Ovary (tissue), 9 donors: Measurements from ENCODE around the gene PFDN4. TPM values are rescaled to one million over a fixed set of nuclear protein-coding genes. Genes with fewer than 3 reads are reported as not detected.

Source experiments
- DNase-seq, 5 donors: peaks; one replicate each; pipeline ENCODE4 v3.0.0-alpha.2; 2019 to 2020
- H3K27ac ChIP-seq, 2 donors: fragments of 200-600 bp; one replicate each; pipeline versions ENCODE4 v1.5.1 to v1.8.0; 2019 to 2022
- H3K27me3 ChIP-seq: fragments of 200-600 bp; one replicate; pipeline ENCODE4 v1.8.0; 2022
- H3K36me3 ChIP-seq: fragments of 200-600 bp; sonication (generic); one replicate; pipeline ENCODE4 v1.5.1; 2019
- H3K4me1 ChIP-seq: one replicate; pipeline ENCODE4 v1.8.1; 2013; ENCODE audit warnings: mild to moderate bottlenecking, moderate library complexity; ENCODE audit not compliant: insufficient read depth
- H3K4me3 ChIP-seq: fragments of 200-600 bp; sonication (generic); one replicate; pipeline ENCODE4 v1.5.1; 2017
- H3K9me3 ChIP-seq, 2 donors: fragments of 200-600 bp in 1 of 2; sonication (generic) in 1 of 2; one replicate each; pipeline versions ENCODE4 v1.5.1 to v1.8.1; 2013 to 2019; ENCODE audit warnings: mild to moderate bottlenecking in 1 of 2, moderate library complexity in 1 of 2
- EP300 ChIP-seq: sonication (generic); formaldehyde crosslinking; IDR thresholded peaks from one replicate; pipeline ENCODE4 v1.6.1; 2017; ENCODE audit warnings: antibody characterized with exemption
- POLR2A ChIP-seq: fragments of 450-650 bp; IDR thresholded peaks from one replicate; pipeline ENCODE4 v1.6.1; 2017; ENCODE audit warnings: antibody characterized with exemption, mild to moderate bottlenecking, moderate library complexity
- WGBS, 3 donors: extraction: QIAGEN DNeasy Blood & Tissue Kit in 1 of 3; methylation state at CpG; one replicate each; pipeline versions ENCODE4 v1.1.5 to v1.1.7; 2013 to 2017; 5-methylcytosine and 5-hydroxymethylcytosine counted together
- intact Hi-C, 4 donors: fragments of 100-400 bp; cut with DNase I; formaldehyde crosslinking; loops; one replicate each; pipeline versions ENCODE4 v1.11.0 to v1.15.1; 2022 to 2023
- polyA plus RNA-seq, 2 donors: library from polyadenylated mRNA; stranded (reverse); fragments of 200-250 nt in 1 of 2; fragments of 350-450 nt in 1 of 2; fragmentation: Illumina TruSeq in 1 of 2; extraction: RNeasy Lipid Tissue Mini Kit (QIAGEN cat#74804) in 1 of 2; gene quantifications; one replicate each; pipeline ENCODE4 v1.2.3, GENCODE V29; 2013 to 2014
- total RNA-seq, 7 donors: library from RNA; depleted of rRNA in 2 of 7; stranded (reverse); fragments of >200 nt in 2 of 7; fragmentation: NEBNext Ultra II Directional in 3 of 7; extraction: Animal tissue kit (Norgen Biotek cat#: 25700) in 3 of 7; gene quantifications; one replicate each; pipeline versions ENCODE4 v1.1.0 to v1.2.4, GENCODE V29; 2016 to 2023
- TF ChIP-seq, protein P1 (sequence below), 3 donors: fragments of 450-650 bp in 2 of 3; fragments of 200-600 bp in 1 of 3; IDR thresholded peaks; one replicate each; pipeline versions ENCODE4 v1.5.1 to v1.8.0; 2016 to 2022; ENCODE audit warnings: antibody characterized with exemption in 3 of 3, mild to moderate bottlenecking in 1 of 3
- donor health status: DM: no; HTN: no; CAD: no; lungs with moderate emphysema.
- donor health status: DM: no; HTN: no; CAD: no.
- donor health status: Bipolar disorder and iron deficiency.
- donor health status: DM: yes; HTN: yes; CAD: no.
- donor health status: DM: no; HTN: no; CAD: no.
- donor health status: DM: yes; HTN: yes; CAD: no.

The PFDN4 gene
- total and polyA plus RNA-seq, 9 donors, result 22.2 to 168 (median 33.8) TPM

DNA sequence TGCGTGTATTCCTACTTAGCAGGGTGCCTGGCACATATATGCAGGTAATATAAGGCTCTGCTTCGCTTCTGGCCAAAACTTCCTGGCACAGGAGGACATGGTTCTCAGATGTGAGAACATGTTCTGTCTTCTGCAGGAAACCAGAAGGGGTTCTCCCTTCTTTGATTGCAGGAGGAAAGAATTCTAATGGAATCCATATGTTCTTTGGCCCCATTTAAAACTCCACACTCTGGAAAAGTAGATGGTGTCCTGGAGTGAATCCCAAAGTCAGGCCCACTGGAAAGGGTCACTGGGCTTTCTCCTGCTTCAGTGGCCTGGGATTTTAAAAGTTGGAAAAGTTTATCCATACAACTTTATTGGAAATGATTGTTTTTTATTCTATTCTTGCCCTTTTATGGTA is 17.7 kb upstream of the PFDN4 start:
- H3K4me3 ChIP-seq, result no peak overlapping the region
- no peak for TF ChIP-seq EP300
- H3K4me1 ChIP-seq, result peaks cover 2% of the 10 kb centered on the region
- no peak for DNase-seq
- no peaks in the 10 kb centered on the region for H3K27me3 ChIP-seq
- H3K36me3 ChIP-seq, result no peaks in the 10 kb centered on the region
- no peak overlapping the region for H3K27ac ChIP-seq
- no peaks in the 10 kb centered on the region for H3K9me3 ChIP-seq
- intact Hi-C loops, result loop anchor here in 1 of 4 donors (10.0 kb wide), 1 partner anchor 95 kb away; no protein-coding TSS in a partner anchor
- 92 to 97% (median 96%) methylated on average over 2 of the region's 2 CpGs for WGBS, 3 donors

DNA sequence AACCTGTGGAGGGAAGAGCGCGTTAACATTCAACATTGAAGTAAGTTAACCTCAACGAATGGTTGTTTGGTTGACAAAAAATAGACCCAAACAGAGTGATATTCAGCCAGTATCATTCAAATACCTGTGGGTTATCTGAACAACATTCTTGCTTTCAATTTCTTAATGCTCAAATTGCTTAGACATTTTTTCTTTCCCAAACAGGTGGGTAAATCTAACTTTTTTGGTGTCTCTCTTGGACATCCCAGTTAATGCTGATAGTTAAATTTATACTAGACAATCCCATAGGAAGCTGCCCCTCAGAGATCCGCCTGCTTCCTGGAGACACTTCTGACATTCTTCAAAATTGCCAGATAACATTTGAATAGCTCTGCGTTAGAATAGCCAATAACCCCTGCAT is 14.1 kb upstream of the PFDN4 start:
- H3K9me3 ChIP-seq, result no peaks in the 10 kb centered on the region
- TF ChIP-seq EP300 (no peak), POLR2A (no peak)
- TF ChIP-seq, protein P1, sequence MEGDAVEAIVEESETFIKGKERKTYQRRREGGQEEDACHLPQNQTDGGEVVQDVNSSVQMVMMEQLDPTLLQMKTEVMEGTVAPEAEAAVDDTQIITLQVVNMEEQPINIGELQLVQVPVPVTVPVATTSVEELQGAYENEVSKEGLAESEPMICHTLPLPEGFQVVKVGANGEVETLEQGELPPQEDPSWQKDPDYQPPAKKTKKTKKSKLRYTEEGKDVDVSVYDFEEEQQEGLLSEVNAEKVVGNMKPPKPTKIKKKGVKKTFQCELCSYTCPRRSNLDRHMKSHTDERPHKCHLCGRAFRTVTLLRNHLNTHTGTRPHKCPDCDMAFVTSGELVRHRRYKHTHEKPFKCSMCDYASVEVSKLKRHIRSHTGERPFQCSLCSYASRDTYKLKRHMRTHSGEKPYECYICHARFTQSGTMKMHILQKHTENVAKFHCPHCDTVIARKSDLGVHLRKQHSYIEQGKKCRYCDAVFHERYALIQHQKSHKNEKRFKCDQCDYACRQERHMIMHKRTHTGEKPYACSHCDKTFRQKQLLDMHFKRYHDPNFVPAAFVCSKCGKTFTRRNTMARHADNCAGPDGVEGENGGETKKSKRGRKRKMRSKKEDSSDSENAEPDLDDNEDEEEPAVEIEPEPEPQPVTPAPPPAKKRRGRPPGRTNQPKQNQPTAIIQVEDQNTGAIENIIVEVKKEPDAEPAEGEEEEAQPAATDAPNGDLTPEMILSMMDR (IDR thresholded peaks at IDR 0.05), result no peak
- intact Hi-C loops, result loop anchor here in 2 of 4 donors (2.0 to 10.0 kb wide), 2 partner anchors 97 to 99 kb away; no protein-coding TSS in a partner anchor
- DNase-seq, result no peak
- H3K4me1 ChIP-seq, result peaks cover 2% of the 10 kb centered on the region
- 70 to 89% (median 72%) methylated on average over 5 of the region's 5 CpGs for WGBS, 3 donors
- no peak overlapping the region for H3K4me3 ChIP-seq
- H3K27ac ChIP-seq, result no peak overlapping the region
- no peaks in the 10 kb centered on the region for H3K36me3 ChIP-seq
- H3K27me3 ChIP-seq, result no peaks in the 10 kb centered on the region

DNA sequence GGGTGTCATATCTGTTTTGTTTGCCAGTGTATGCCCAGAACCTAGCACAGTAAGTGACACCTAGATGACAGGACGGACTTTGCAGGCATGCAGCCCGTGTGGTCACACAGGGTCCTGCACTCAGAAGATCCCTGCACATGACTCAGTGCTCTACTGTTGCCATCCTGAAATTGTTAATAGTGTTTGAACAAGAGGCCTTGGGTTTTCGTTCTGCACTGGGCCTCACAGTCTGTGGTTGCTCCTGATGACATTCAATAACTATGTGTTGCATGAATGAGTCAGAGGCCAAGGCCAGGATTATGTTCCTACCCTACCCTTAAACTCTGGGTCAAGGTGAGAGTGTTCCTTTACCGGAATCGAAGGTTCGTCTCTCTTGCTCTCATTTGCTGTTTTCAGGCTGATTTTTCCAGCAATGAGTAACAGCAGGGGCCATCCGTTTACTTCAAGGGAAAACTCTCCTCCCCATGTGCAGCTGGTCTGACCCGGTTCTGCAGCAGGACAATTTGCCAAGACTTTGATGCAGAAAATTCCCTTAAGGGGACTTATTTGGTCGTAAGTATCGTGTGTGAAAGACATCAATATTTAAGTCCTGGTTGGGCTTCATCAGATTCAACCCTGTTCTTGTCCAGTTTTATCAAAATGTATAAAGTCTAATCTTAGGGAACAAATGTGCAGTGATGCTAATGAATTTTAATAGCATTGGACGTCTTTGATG is 13.0 kb upstream of the PFDN4 start:
- no peaks in the 10 kb centered on the region for H3K27me3 ChIP-seq
- no peaks in the 10 kb centered on the region for H3K36me3 ChIP-seq
- no peak for TF ChIP-seq POLR2A
- TF ChIP-seq, protein P1 (IDR thresholded peaks at IDR 0.05), result no peak
- TF ChIP-seq EP300, result no peak
- intact Hi-C loops, result loop anchor here in 1 of 4 donors (10.0 kb wide), 1 partner anchor 100 kb away; no protein-coding TSS in a partner anchor
- 32 to 41% (median 35%) methylated on average over 11 of the region's 11 CpGs for WGBS, 3 donors
- H3K9me3 ChIP-seq, result no peaks in the 10 kb centered on the region
- no peak for DNase-seq
- H3K27ac ChIP-seq, result no peak overlapping the region
- H3K4me1 ChIP-seq, result peaks cover 2% of the 10 kb centered on the region
- no peak overlapping the region for H3K4me3 ChIP-seq

DNA sequence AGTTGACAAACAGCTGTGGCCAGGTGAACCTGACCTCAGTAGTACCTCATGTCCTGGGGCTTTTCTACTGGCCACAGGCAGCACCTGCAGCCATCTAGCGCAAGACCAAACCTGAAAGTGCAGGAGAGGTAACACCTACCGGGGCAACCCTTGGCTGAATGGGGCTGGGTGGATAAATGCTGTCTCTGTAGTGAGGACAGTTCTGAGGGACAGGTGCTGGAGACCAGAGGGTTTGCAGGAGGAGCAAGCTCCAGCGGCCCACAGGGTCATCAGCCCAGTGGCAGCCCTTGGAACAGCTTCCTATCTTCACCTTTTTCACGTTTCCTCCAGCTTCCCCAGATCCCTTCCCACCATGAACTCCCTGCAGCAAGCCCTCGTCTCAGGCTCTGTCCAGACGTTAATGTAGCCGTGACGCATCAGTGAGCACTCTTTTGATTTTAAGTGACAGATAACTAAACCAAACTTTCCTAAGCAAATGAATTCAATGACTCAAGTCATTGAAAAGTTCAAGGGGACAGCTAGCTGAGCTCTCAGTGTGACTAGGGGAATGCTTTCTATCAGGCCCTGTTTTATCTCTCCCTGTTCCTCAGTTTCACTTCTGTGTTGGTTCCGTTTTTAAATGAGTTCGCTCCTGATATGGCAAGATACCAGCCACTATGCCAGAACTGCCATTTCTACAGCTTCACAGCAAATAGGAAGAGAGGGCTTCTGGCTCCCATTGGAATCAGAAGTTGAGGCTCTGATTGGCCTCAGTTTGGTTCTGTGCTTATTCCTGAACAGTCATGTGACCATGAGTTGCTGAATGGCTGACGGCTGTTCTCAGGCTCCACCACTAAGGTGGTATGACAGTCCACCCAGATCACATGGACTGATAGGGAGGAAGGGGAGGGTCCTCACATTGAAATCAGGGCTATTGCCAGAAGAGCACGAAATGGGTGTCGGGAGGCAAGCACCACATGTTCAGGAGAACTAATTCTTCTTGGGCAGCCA is 12.1 kb upstream of the PFDN4 start:
- Histone ChIP-seq H3K27ac (no peak overlapping the region), H3K36me3 (no peaks in the 10 kb centered on the region), H3K4me3 (no peak overlapping the region), H3K27me3 (no peaks in the 10 kb centered on the region), H3K9me3 (no peaks in the 10 kb centered on the region), H3K4me1 (peaks cover 2% of the 10 kb centered on the region)
- TF ChIP-seq, protein P1 (IDR thresholded peaks at IDR 0.05), result no peak
- TF ChIP-seq EP300 (no peak), POLR2A (no peak)
- no peak for DNase-seq
- intact Hi-C loops, result loop anchor here in 1 of 4 donors (10.0 kb wide), 1 partner anchor 101 kb away; no protein-coding TSS in a partner anchor
- WGBS, 3 donors, result 81 to 88% (median 87%) methylated on average over 13 of the region's 13 CpGs
